Lower leg skin (tissue), 3 donors: ENCODE results near the gene ATP9A.

Experiments
- POLR2A ChIP-seq, 2 donors: fragments of 450-650 bp; IDR thresholded peaks; one replicate each; pipeline ENCODE4 v1.6.1; 2016 to 2017; ENCODE audit warnings: antibody characterized with exemption in 2 of 2, mild to moderate bottlenecking in 1 of 2, moderate library complexity in 1 of 2
- TF ChIP-seq, protein P1 (sequence below), 3 donors: fragments of 450-650 bp; IDR thresholded peaks; one replicate each; pipeline ENCODE4 v1.5.1; 2016; ENCODE audit warnings: antibody characterized with exemption in 3 of 3, mild to moderate bottlenecking in 3 of 3, moderate library complexity in 2 of 3

DNA sequence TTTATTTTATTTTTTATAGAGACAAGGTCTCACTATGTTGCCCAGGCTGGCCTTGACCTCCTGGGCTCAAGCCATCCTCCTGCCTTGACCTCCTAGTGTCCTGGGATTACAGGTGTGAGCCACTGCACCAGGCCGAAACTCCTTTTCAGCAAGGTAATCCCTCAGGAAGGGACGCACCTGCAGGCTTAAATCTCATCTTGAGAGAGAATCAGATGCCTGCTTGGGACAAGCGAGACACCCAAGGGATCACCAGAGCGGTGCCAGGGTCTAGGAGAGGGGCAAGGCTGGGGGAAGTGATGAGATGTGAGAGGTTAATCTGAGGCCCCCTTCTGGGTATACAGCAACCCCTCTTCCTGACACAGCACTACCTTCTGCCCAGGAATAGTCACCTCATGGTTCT is 4.0 kb upstream of the ATP9A start:
- TF ChIP-seq, protein P1, sequence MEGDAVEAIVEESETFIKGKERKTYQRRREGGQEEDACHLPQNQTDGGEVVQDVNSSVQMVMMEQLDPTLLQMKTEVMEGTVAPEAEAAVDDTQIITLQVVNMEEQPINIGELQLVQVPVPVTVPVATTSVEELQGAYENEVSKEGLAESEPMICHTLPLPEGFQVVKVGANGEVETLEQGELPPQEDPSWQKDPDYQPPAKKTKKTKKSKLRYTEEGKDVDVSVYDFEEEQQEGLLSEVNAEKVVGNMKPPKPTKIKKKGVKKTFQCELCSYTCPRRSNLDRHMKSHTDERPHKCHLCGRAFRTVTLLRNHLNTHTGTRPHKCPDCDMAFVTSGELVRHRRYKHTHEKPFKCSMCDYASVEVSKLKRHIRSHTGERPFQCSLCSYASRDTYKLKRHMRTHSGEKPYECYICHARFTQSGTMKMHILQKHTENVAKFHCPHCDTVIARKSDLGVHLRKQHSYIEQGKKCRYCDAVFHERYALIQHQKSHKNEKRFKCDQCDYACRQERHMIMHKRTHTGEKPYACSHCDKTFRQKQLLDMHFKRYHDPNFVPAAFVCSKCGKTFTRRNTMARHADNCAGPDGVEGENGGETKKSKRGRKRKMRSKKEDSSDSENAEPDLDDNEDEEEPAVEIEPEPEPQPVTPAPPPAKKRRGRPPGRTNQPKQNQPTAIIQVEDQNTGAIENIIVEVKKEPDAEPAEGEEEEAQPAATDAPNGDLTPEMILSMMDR (IDR thresholded peaks at IDR 0.05), result no peak
- TF ChIP-seq POLR2A (IDR thresholded peaks at IDR 0.05), result no peak
